ENCODE measurements around the gene HSDL2. TPM values are rescaled to one million over a fixed set of nuclear protein-coding genes. Genes with fewer than 3 reads are reported as not detected.
"Not testable (repeated sequence)": the region's sequence is repeated elsewhere in the genome, so short reads cannot be mapped to it uniquely, and the experiment has no call there.

Gene HSDL2
- total RNA-seq, 1 donor from 2014 or later: 20.9 TPM

DNA sequence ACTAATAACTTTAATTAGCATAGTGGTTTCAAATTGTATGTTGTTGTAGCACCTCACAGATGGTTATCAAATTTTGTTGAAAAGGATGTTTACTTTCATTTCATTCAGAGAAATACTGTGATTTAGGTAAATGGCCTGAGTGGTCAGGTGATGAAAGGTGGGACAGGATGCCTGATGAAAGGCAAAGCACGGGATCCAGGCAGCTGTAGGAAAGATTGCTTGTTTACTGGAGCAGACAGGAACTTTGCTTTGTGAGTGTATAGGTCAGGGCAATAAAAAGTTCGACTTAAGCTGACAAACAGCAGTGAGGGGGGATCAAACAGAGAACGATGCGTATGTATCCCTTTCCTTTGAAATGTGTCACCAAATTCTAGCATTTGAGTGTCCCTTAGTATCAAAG lies 125.7 kb downstream of the HSDL2 start:
- peaks cover 10% of the 10 kb centered on the region for H3K4me1 Mint-ChIP-seq
- TF ChIP-seq CTCF (conservative IDR thresholded peaks at IDR 0.05): no peak
- DNase-seq (ENCODE audit: low read depth, low spot score): no peak
- H3K9me3 Mint-ChIP-seq: no peaks in the 10 kb centered on the region
- peaks cover 6% of the 10 kb centered on the region for H3K36me3 Mint-ChIP-seq (ENCODE audit: low read depth)
- no peaks in the 10 kb centered on the region for H3K27me3 Mint-ChIP-seq (ENCODE audit: low read depth)
- H3K4me3 Mint-ChIP-seq: no peak overlapping the region
- peak overlapping the region; percentile 70 for H3K27ac Mint-ChIP-seq (ENCODE audit: unreplicated experiment)

GRCh38 chr9:112506571-112506970 lies 126.7 kb downstream of the HSDL2 start:
- no peak overlapping the region for H3K27ac Mint-ChIP-seq (ENCODE audit: unreplicated experiment)
- TF ChIP-seq CTCF (conservative IDR thresholded peaks at IDR 0.05): no peak
- H3K27me3 Mint-ChIP-seq (ENCODE audit: low read depth): no peaks in the 10 kb centered on the region
- H3K4me1 Mint-ChIP-seq: peaks cover 6% of the 10 kb centered on the region
- H3K36me3 Mint-ChIP-seq (ENCODE audit: low read depth): peaks cover 2% of the 10 kb centered on the region
- DNase-seq (ENCODE audit: low read depth, low spot score): no peak
- H3K4me3 Mint-ChIP-seq: no peak overlapping the region
- no peaks in the 10 kb centered on the region for H3K9me3 Mint-ChIP-seq

GRCh38 chr9:112507001-112507680 lies 127.2 kb downstream of the HSDL2 start:
- Mint-ChIP-seq H3K27me3 (ENCODE audit: low read depth) (no peaks in the 10 kb centered on the region), H3K9me3 (no peaks in the 10 kb centered on the region), H3K36me3 (ENCODE audit: low read depth) (peaks cover 2% of the 10 kb centered on the region), H3K27ac (ENCODE audit: unreplicated experiment) (no peak overlapping the region), H3K4me1 (peaks cover 5% of the 10 kb centered on the region), H3K4me3 (no peak overlapping the region)
- no peak for DNase-seq (ENCODE audit: low read depth, low spot score)
- no peak for TF ChIP-seq CTCF (conservative IDR thresholded peaks at IDR 0.05)

- peaks cover 5% of the 10 kb centered on the region for H3K4me1 Mint-ChIP-seq
These were observed 128.5 kb downstream of the HSDL2 start for GRCh38 chr9:112508377-112508776.

GRCh38 chr9:112512377-112512776 lies 132.5 kb downstream of the HSDL2 start:
- not testable (repeated sequence) for H3K9me3 Mint-ChIP-seq; H3K27me3 Mint-ChIP-seq (ENCODE audit: low read depth); H3K4me1 Mint-ChIP-seq; H3K27ac Mint-ChIP-seq (ENCODE audit: unreplicated experiment); H3K4me3 Mint-ChIP-seq; DNase-seq (ENCODE audit: low read depth, low spot score); H3K36me3 Mint-ChIP-seq (ENCODE audit: low read depth)

More at GRCh38 chr9:112508377-112508776, 128.5 kb downstream of the HSDL2 start:
- peaks cover 5% of the 10 kb centered on the region for H3K36me3 Mint-ChIP-seq (ENCODE audit: low read depth)
- H3K4me3 Mint-ChIP-seq: no peak overlapping the region
- H3K27me3 Mint-ChIP-seq (ENCODE audit: low read depth): no peaks in the 10 kb centered on the region
- no peak overlapping the region for H3K27ac Mint-ChIP-seq (ENCODE audit: unreplicated experiment)
- no peak for DNase-seq (ENCODE audit: low read depth, low spot score)
- TF ChIP-seq CTCF (conservative IDR thresholded peaks at IDR 0.05): no peak
- no peaks in the 10 kb centered on the region for H3K9me3 Mint-ChIP-seq

GRCh38 chr9:112516769-112517168 lies 136.9 kb downstream of the HSDL2 start:
- H3K27me3 Mint-ChIP-seq (ENCODE audit: low read depth): no peaks in the 10 kb centered on the region
- H3K4me3 Mint-ChIP-seq: no peak overlapping the region
- peaks cover 8% of the 10 kb centered on the region for H3K4me1 Mint-ChIP-seq
- H3K27ac Mint-ChIP-seq (ENCODE audit: unreplicated experiment): no peak overlapping the region
- TF ChIP-seq CTCF (conservative IDR thresholded peaks at IDR 0.05): no peak
- DNase-seq (ENCODE audit: low read depth, low spot score): no peak
- no peaks in the 10 kb centered on the region for H3K9me3 Mint-ChIP-seq
- H3K36me3 Mint-ChIP-seq (ENCODE audit: low read depth): peaks cover 3% of the 10 kb centered on the region

Data from neural crest cell (in vitro differentiated cells).